Motor neuron (in vitro differentiated cells): Measurements from ENCODE around the gene CDHR3. TPM values are rescaled to one million over a fixed set of nuclear protein-coding genes. Genes with fewer than 3 reads are reported as not detected.

Experiments used
- ATAC-seq, 8 experiments: fragments of 200-7000 bp; cut with Tn5 transposase; replicated peaks in 6 of 8; 2 replicates each; pipeline ENCODE4 v1.8.0; 2021; ENCODE audit warnings: mild to moderate bottlenecking in 8 of 8, moderate library complexity in 8 of 8
- H3K27ac ChIP-seq, 2 donors: fragments of 250-450 bp; sonication (Bioruptor Pico); 2 replicates each; pipeline ENCODE4 v1.9.0; 2021; ENCODE audit warnings: antibody characterized with exemption in 2 of 2, mild to moderate bottlenecking in 2 of 2, moderate library complexity in 1 of 2
- H3K4me1 ChIP-seq, 2 donors: fragments of 250-450 bp; sonication (Bioruptor Pico); replicated peaks in 1 of 2; 2 replicates each; pipeline ENCODE4 v1.6.1; 2021; ENCODE audit warnings: antibody characterized with exemption in 2 of 2, mild to moderate bottlenecking in 2 of 2, moderate library complexity in 1 of 2
- H3K4me3 ChIP-seq, 5 donors: fragments of 250-450 bp; sonication (Bioruptor Pico); 2 replicates each; pipeline ENCODE4 v1.9.0; 2021; ENCODE audit warnings: antibody characterized with exemption in 5 of 5, mild to moderate bottlenecking in 5 of 5, moderate library complexity in 4 of 5
- WGBS, 10 experiments: fragments of 450-650 bp; shearing (Covaris generic); methylation state at CpG; one replicate each; pipeline ENCODE4 v1.0.0; 2022; 5-methylcytosine and 5-hydroxymethylcytosine counted together
- in situ Hi-C, 9 experiments: fragments of 400-800 bp; cut with MboI; loops; one replicate each; pipeline ENCODE4 v1.15.0; 2021; ENCODE audit warnings: low sequenced_read_pairs in 9 of 9, low pct_unique_long_range_greater_than_20kb in 2 of 9; ENCODE audit not compliant: unreplicated experiment in 9 of 9
- total RNA-seq, 8 experiments: library from RNA; unstranded; fragments of 300-600 nt; gene quantifications; 2 replicates each; pipeline versions ENCODE4 v1.2.3 to v1.2.4, GENCODE V29; 2022

The CDHR3 gene
- total RNA-seq, 8 experiments from 2014 or later = 0.56 to 31.6 (median 5.8) TPM

GRCh38 chr7:106050002-106050745 lies 87.1 kb downstream of the CDHR3 start:
- peak; percentile 46 to 73 (median 54) for ATAC-seq
- in situ Hi-C loops = loop anchor here in 1 of 9 experiments (10.0 kb wide), 1 partner anchor 105 kb away; no protein-coding TSS in a partner anchor
- no peak overlapping the region for H3K4me3 ChIP-seq
- peaks cover 5 to 10% of the 10 kb centered on the region in 2 donors for H3K4me1 ChIP-seq
- 10 to 95% (median 76%) methylated on average over 2 to 12 of the region's 13 CpGs; no CpG with 5 or more reads in 3 of the 10 experiments for WGBS, 10 experiments
- no peak overlapping the region for H3K27ac ChIP-seq

- H3K27ac ChIP-seq = no peak overlapping the region
- 57 to 93% (median 81%) methylated on average over 1 to 5 of the region's 5 CpGs; no CpG with 5 or more reads in 4 of the 10 experiments for WGBS, 10 experiments
Measured at GRCh38 chr7:106050746-106051117, 87.7 kb downstream of the CDHR3 start.

GRCh38 chr7:106052681-106053080 lies 89.6 kb downstream of the CDHR3 start:
- in situ Hi-C loops = loop anchor here in 1 of 9 experiments (10.0 kb wide), 1 partner anchor 102 kb away; no protein-coding TSS in a partner anchor
- 33 to 100% (median 72%) methylated on average over 1 to 2 of the region's 2 CpGs for WGBS, 10 experiments
- peaks cover 6 to 12% of the 10 kb centered on the region in 2 donors for H3K4me1 ChIP-seq
- ATAC-seq = no peak
- H3K4me3 ChIP-seq = no peak overlapping the region
- H3K27ac ChIP-seq = no peak overlapping the region

More at GRCh38 chr7:106050746-106051117, 87.7 kb downstream of the CDHR3 start:
- peak in 7 of 8 experiments; percentile 29 to 73 (median 58) for ATAC-seq
- Histone ChIP-seq H3K4me3 (no peak overlapping the region), H3K4me1 (peaks cover 6 to 12% of the 10 kb centered on the region in 2 donors)
- in situ Hi-C loops = loop anchor here in 1 of 9 experiments (10.0 kb wide), 1 partner anchor 104 kb away; no protein-coding TSS in a partner anchor

GRCh38 chr7:106053109-106053508 lies 90.0 kb downstream of the CDHR3 start:
- WGBS, 10 experiments = 40 to 76% (median 71%) methylated on average over 1 to 4 of the region's 5 CpGs; no CpG with 5 or more reads in 6 of the 10 experiments
- no peak for ATAC-seq
- Histone ChIP-seq H3K27ac (no peak overlapping the region), H3K4me3 (no peak overlapping the region), H3K4me1 (peaks cover 10 to 16% of the 10 kb centered on the region in 2 donors)
- in situ Hi-C loops = loop anchor here in 1 of 9 experiments (10.0 kb wide), 1 partner anchor 102 kb away; no protein-coding TSS in a partner anchor

- no peak overlapping the region for H3K4me3 ChIP-seq
- ATAC-seq = no peak
- in situ Hi-C loops = loop anchor here in 1 of 9 experiments (10.0 kb wide), 1 partner anchor 100 kb away; no protein-coding TSS in a partner anchor
- peaks cover 22 to 26% of the 10 kb centered on the region in 2 donors for H3K4me1 ChIP-seq
- H3K27ac ChIP-seq = no peak overlapping the region
- 67 to 100% (median 88%) methylated on average over 1 to 7 of the region's 11 CpGs; no CpG with 5 or more reads in 4 of the 10 experiments for WGBS, 10 experiments
Measured at GRCh38 chr7:106054156-106054910, 91.3 kb downstream of the CDHR3 start.

GRCh38 chr7:106054971-106055532 lies 92.0 kb downstream of the CDHR3 start:
- peaks cover 23 to 26% of the 10 kb centered on the region in 2 donors for H3K4me1 ChIP-seq
- no peak overlapping the region for H3K4me3 ChIP-seq
- in situ Hi-C loops = loop anchor here in 2 of 9 experiments (5.0 to 10.0 kb wide), 2 partner anchors 97 to 100 kb away; no protein-coding TSS in a partner anchor
- 24 to 100% (median 46%) methylated on average over 1 to 5 of the region's 7 CpGs; no CpG with 5 or more reads in 2 of the 10 experiments for WGBS, 10 experiments
- peak in 2 of 8 experiments; percentile 12 to 63 for ATAC-seq
- no peak overlapping the region for H3K27ac ChIP-seq

GRCh38 chr7:106056513-106057203 lies 93.6 kb downstream of the CDHR3 start:
- no peak overlapping the region for H3K4me3 ChIP-seq
- WGBS, 10 experiments = 20 to 95% (median 77%) methylated on average over 1 to 8 of the region's 9 CpGs
- ATAC-seq = peak in 6 of 8 experiments; percentile 17 to 88 (median 62)
- peaks cover 21 to 23% of the 10 kb centered on the region in 2 donors for H3K4me1 ChIP-seq
- H3K27ac ChIP-seq = no peak overlapping the region
- in situ Hi-C loops = loop anchor here in 2 of 9 experiments (5.0 to 10.0 kb wide), 2 partner anchors 96 to 98 kb away; no protein-coding TSS in a partner anchor

- in situ Hi-C loops = loop anchor here in 2 of 9 experiments (5.0 to 10.0 kb wide), 2 partner anchors 95 to 97 kb away; no protein-coding TSS in a partner anchor
- ATAC-seq = no peak
- WGBS, 10 experiments = 40 to 100% (median 83%) methylated on average over 1 to 4 of the region's 10 CpGs; no CpG with 5 or more reads in 1 of the 10 experiments
- Histone ChIP-seq H3K27ac (no peak overlapping the region), H3K4me3 (no peak overlapping the region), H3K4me1 (peaks cover 21 to 23% of the 10 kb centered on the region in 2 donors)
Measured at GRCh38 chr7:106057204-106057961, 94.3 kb downstream of the CDHR3 start.

- Histone ChIP-seq H3K27ac (peak overlapping the region; percentile 19 to 54), H3K4me3 (no peak overlapping the region), H3K4me1 (peaks cover 26 to 29% of the 10 kb centered on the region in 2 donors)
- WGBS, 10 experiments = 7 to 100% (median 68%) methylated on average over 1 to 12 of the region's 19 CpGs; no CpG with 5 or more reads in 6 of the 10 experiments
- peak; percentile 71 to 98 (median 96) for ATAC-seq
- in situ Hi-C loops = loop anchor here in 2 of 9 experiments (5.0 to 10.0 kb wide), 2 partner anchors 94 to 97 kb away; no protein-coding TSS in a partner anchor
Measured at GRCh38 chr7:106057962-106058927, 95.2 kb downstream of the CDHR3 start.

GRCh38 chr7:106058928-106059324 lies 95.9 kb downstream of the CDHR3 start:
- in situ Hi-C loops = loop anchor here in 2 of 9 experiments (5.0 to 10.0 kb wide), 2 partner anchors 93 to 96 kb away; no protein-coding TSS in a partner anchor
- peak overlapping the region; percentile 19 to 54 for H3K27ac ChIP-seq
- peaks cover 33 to 36% of the 10 kb centered on the region in 2 donors for H3K4me1 ChIP-seq
- H3K4me3 ChIP-seq = no peak overlapping the region
- no peak for ATAC-seq
- WGBS, 10 experiments = 73 to 100% methylated on average over 1 to 2 of the region's 3 CpGs; no CpG with 5 or more reads in 8 of the 10 experiments
